Raji (cell line): ENCODE results near the gene CAMK4.

ENCODE experiments used
- POLR2A ChIP-seq: IDR thresholded peaks from 2 replicates; pipeline ENCODE4 v1.6.1; 2011; ENCODE audit warnings: low read depth, low read length, control low read depth; ENCODE audit not compliant: insufficient read depth

CAMK4 gene

DNA sequence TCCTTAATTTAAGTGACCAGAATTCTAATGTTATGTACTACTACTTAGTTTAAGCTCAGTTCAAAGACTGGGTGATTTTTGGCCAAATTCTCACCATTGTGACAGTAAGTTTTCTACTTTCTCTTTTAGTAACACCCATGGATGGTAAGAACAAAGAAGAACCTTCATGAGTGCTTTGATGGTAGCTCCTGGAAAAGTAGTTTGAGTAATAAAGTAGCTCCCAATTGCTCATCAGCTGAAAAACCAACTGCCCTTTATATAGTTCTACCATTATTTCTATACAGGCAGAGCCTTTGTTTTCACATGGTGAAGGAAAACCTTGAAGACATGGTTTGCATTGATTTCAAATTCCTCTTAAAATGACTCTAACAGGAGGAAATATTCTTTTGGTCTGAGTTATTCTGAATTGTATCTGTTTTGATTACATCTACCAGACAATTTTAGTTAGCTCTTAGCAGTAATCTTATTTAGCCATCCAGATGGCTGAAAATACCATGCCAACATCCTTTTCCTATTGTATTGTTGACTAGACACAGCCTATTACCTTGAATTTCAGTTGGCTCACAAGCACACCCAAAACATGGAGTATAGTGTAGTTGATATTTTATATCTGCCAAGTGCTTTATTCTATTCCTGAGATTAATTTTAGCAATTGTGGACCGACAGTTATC lies 311.8 kb downstream of the CAMK4 start:
- no peak for TF ChIP-seq POLR2A

DNA sequence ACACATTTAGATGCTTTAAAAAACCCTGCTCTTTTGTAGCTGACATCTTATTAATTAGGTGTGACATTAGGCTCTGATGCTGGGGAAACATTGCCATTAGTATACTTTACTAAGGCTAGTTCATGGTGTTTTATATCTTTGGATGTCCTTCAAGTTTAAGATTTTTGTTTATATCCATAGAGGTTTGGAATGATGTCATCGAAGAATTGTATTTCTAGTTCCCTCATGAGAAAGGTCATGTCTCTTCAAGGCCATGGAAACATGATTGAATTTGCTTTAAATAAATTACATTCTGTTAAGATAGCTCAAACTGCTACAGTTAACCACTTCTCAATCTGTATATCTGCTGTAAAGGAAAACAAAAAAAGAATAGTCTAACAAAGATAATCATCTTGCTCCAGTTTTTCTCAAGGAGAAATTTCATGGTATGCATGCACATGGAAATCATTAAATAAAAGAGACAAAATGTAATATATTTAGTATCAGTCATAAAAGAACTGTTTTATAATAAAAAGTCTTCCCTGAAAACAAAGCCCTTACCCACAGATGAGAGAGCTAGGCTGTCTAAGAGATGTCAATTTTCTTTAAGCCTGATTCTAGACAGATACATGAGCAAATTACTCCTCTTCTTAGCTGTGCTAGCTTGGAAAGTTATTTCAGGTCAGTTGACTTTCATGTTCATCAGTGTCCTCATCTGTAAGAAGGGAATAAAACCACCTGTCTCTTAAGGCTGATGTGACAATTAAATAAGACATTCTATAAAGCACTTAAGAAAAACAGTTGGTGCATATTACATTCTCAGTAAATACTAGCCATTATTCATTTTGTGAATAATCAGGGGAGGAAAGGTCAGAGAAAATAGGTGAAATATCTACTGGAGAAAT lies 313.2 kb downstream of the CAMK4 start:
- no peak for TF ChIP-seq POLR2A
